ENCODE results near the gene TRIL. TPM values are rescaled to one million over a fixed set of nuclear protein-coding genes. Genes with fewer than 3 reads are reported as not detected.

Gene TRIL
- total and polyA plus RNA-seq, 9 of the 15 experiments (the other 6 are each of a cell fraction or from before 2014, with no cell fraction given) = not detected

- no peak for TF ChIP-seq ADNP (tag; IDR thresholded peaks at IDR 0.05)
These were observed 3.8 kb upstream of the TRIL start (continued) for GRCh38 chr7:28961972-28962371.

DNA sequence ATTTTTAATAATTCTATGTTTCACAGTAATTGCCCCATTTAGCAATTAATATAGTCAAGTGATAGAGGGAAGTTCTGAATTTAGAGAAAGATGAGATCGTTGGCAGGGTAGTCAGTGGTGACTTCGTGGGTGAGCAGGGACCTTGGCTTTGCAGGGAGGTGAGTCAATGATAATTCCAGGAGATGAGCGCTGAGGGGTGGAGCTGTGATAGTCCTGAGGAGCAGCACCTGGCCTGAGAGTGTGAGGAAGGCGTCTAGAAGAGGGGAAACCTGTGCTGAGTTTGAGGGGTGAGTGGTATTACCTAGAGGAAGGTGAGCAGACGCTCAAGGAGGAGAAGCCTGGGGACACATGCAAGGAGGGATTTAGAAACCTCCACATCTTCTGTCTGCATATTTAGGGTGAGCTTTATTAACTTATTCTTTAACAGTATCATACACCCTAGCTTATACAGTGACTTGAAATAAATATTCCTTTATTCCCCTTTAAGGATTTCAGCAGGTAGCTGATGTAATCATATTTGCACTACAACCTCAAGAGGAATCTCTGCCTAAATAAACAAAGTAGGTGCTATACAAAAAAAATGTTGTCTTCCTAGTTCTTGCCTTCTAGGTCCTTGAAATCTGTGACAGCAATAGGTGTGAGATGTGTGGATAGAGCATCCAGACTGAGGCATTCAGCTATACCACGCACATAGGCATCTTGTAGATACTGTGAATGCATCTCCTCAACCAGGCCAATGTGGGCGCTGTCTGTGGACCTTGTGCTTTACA is 2.1 kb upstream of the TRIL start:
- H3K9ac ChIP-seq (ENCODE audit: insufficient read depth in 1 of 2, low read depth in 2 of 2, low read length in 2 of 2) = no peak overlapping the region
- FAIRE-seq (no peak), ATAC-seq (no peak), DNase-seq (ENCODE audit: extremely low read depth in 1 of 4, low spot score in 3 of 4) (no peak)
- no peaks in the 10 kb centered on the region for H3K27me3 ChIP-seq (ENCODE audit: control insufficient read depth in 2 of 2, insufficient read depth in 2 of 2, low read length in 2 of 2)
- intact Hi-C loops (cut with micrococcal nuclease) (no loop called here), in situ Hi-C loops (cut with MboI) (no loop called here)
- no peaks in the 10 kb centered on the region for H3K4me1 ChIP-seq (replicated peaks in 1 of 2; ENCODE audit: control insufficient read depth in 2 of 2, insufficient read depth in 2 of 2, low read length in 2 of 2)
- POLR2A ChIA-PET = interaction anchor here (0.6 kb wide), 1 partner anchor 433 kb away, joined by 3 read pairs; no protein-coding TSS in a partner anchor
- H4K20me1 ChIP-seq (replicated peaks; ENCODE audit: control insufficient read depth, insufficient read depth, low read length) = no peaks in the 10 kb centered on the region
- no peak overlapping the region for H3K27ac ChIP-seq (ENCODE audit: extremely low read depth, low read depth, low read length)
- H3K79me2 ChIP-seq (ENCODE audit: control insufficient read depth, insufficient read depth, low read length) = no peaks in the 10 kb centered on the region
- no peak overlapping the region for H2AFZ ChIP-seq (ENCODE audit: low read depth, low read length)
- no peaks in the 10 kb centered on the region for H3K9me3 ChIP-seq (replicated peaks; ENCODE audit: control insufficient read depth, insufficient read depth, low read depth, low read length)
- no TSS peak for BruUV-seq (replicated peaks)
- CTCF ChIA-PET (ENCODE audit: low intra/inter-chr PET ratio) = no interaction called here
- H3K36me3 ChIP-seq (ENCODE audit: control insufficient read depth, insufficient read depth, low read length) = no peaks in the 10 kb centered on the region
- H3K4me2 ChIP-seq (ENCODE audit: insufficient read depth, low read length) = no peak overlapping the region
- H3K4me3 ChIP-seq = no peak overlapping the region
- under 1% methylated on average over 7 of the region's 7 CpGs for WGBS (ENCODE audit: insufficient coverage, low coverage, missing lambda C conversion rate)
- H3K9me1 ChIP-seq (ENCODE audit: control insufficient read depth, insufficient read depth, low read length) = no peaks in the 10 kb centered on the region
- TF ChIP-seq ETS2 (tag; IDR thresholded peaks at IDR 0.05; ENCODE audit: borderline replicate concordance, poor library complexity, severe bottlenecking) (no peak), ZFPM2 (CRISPR knock-in tag; IDR thresholded peaks at IDR 0.05) (no peak), ZNF184 (CRISPR knock-in tag; IDR thresholded peaks at IDR 0.05) (no peak), TEAD4 (IDR thresholded peaks at IDR 0.05; ENCODE audit: low read length) (no peak), TEAD4 (CRISPR knock-in tag; IDR thresholded peaks at IDR 0.05; ENCODE audit: borderline replicate concordance) (no peak), ZNF316 (IDR thresholded peaks at IDR 0.05) (no peak), BRCA1 (IDR thresholded peaks at IDR 0.05) (no peak), BRCA1 (CRISPR knock-in tag; IDR thresholded peaks at IDR 0.05) (no peak), ZNF449 (CRISPR knock-in tag; IDR thresholded peaks at IDR 0.05) (no peak), MAX (CRISPR knock-in tag; IDR thresholded peaks at IDR 0.05) (no peak), SMAD1 (IDR thresholded peaks at IDR 0.05; ENCODE audit: low read depth, low read length, partially characterized antibody) (no peak), HMGN3 (IDR thresholded peaks at IDR 0.05; ENCODE audit: borderline replicate concordance, extremely low read depth, insufficient read length, low read depth, low read length) (no peak), RNF2 (IDR thresholded peaks at IDR 0.05) (no peak), MTA3 (IDR thresholded peaks at IDR 0.05; ENCODE audit: borderline replicate concordance) (no peak), HDAC6 (IDR thresholded peaks at IDR 0.05; ENCODE audit: low read depth, low read length) (no peak), RBM25 (IDR thresholded peaks at IDR 0.05; ENCODE audit: low read depth, low read length, severe bottlenecking) (no peak)

All from K562 (cell line).